Embryonic facial prominence (tissue), 1 donor: Measurements from ENCODE around the gene CLDN9.

ENCODE experiments used
- DNase-seq: peaks from one replicate; pipeline ENCODE4 v3.0.0-alpha.2; 2016; ENCODE audit errors: extremely low spot score

The CLDN9 gene

DNA sequence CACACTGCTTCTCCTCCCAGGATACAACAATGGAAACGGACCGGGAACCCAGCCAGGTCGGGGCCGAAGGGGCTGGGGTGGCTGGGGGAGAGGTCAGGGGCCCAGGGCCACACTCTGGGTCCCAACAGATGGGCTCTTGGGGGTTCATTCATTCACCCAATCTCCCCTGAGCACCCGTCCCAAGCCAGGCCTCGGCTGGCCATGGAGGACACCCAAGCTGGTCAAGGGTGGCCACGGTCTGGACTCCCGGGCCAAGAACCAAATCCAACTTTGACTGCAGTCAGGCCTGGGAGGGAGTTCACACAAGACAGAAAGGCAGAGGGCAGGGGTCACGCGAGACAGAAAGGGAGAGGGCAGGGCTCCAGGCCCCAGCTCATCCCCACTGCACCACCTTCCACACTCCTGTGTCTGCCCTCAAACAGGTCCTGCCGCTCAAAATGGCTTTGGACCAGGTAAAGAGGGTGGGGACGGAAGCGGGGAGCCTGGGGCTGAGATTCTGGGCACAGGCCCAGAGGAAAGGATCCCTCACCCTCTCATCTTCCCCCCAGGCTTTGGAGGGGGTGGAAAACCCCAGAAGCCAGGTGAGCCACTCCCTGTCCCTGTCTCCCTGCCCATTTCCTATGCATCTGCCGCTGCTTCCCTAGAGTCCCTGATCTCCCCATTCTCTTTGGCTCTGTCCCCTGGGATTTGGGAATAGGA lies 20.2 kb upstream of the CLDN9 start:
- DNase-seq, result no peak

DNA sequence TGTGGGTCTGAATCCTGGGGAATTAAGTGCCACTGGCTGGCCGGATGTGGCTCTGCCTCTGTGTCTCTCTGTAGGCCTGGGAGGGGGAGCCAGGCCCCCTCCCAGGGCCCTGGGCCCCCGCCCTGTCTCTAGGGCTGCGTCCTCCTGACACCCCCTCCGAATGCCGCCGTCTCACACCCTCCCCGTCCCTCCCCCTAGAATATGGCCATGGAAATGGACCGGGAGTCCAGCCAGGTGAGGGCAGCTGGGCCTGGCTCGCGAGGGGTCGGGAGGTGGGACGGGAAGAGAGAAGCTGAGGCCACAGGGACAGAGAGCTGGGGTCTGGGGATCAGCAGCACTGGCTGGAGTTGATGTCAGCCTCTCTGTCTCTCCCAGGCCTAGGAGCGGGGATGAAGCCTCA lies 16.4 kb upstream of the CLDN9 start:
- no peak for DNase-seq

DNA sequence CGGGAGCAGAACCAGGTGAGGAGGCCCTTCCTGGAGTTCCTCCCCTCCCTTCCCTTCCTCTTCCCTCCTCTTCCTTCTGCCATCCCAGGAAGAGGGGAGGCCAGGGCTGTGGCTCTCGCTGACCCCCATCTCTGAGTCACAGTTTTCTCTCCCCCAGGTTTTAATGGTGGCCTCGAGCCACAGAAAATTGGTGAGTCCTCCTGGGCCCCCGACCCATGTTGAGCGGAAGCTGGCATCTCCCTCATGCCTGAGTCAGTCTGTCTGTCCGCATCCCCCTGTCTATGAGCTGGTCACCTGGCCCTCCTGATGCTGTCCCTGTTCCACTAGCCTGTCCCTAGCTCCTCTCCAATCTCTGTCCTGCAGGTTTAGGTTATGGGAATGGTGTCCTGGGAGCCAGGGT lies 12.8 kb upstream of the CLDN9 start:
- DNase-seq, result no peak

DNA sequence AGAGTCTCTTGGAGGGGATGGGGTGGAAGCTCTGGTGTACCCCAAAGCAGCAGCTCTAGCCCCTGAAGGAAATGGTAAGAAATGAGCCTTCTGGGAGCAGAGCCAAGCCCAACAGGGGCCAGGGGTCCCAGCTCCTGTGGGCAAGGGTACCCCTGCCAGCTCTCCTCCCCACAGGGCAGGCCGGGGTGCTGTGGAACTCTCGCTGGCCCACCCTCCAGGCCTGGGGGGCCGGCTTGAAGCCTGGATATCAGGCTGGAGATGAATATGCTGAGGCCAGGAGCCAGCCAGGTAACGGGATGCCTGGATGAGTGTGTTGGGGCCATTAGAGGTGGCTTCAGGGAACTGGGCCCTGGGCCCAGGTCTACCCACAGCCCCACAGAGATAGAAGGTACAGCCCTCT lies 12.2 kb upstream of the CLDN9 start:
- DNase-seq, result no peak

DNA sequence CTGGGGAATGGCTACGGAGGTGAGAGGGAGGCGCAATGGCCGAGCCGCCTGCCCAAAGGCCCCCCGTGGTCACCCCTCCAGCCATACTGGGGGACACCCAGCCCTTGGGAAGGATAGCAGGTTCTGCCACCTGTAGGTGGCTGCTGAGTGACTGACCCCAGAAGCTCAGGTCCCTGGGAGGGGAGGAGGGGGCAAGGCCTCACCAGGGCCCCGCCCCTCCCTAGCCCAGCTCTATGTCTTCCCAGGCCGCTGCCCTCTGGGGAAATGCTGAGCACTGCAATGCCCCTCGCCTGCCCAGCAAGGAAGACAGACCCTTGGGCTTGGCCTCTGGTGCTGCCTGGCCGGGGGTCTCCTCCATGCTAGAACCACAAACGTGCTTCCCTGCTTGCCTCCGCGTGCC lies 11.4 kb upstream of the CLDN9 start:
- no peak for DNase-seq

DNA sequence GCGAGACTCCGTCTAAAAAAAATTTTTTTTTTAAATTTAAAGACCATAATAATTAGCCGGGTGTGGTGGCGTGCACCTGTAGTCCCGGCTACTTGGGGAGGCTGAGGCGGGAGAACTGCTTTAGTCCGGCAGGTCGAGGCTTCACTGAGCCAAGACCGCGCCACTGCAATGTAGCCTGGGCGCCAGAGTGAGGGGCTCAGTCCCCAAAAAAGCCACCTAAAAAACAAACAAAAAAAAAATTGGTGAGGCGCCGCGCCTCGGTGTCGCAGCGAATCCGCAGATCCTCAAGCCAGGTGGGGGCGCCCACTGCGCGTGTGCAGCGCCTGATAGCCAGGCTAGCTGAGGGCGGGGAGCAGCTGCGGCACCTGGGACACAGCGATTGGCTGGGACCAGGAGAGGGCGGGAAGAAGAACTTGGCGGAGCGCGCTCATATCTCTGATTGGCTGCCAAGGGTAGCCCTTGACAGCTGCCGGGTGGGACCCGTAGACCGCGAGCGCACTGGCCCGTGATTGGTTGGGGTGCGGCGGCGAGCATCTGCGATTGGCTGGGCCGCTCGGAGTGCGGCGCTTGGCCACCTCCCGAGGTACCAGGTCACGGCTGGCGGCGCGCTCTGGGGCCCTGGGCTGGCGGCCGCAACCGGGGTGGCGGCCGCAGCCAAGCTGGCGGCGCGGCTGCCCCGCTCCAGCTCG lies 9.0 kb upstream of the CLDN9 start:
- DNase-seq, result peak; percentile 90

DNA sequence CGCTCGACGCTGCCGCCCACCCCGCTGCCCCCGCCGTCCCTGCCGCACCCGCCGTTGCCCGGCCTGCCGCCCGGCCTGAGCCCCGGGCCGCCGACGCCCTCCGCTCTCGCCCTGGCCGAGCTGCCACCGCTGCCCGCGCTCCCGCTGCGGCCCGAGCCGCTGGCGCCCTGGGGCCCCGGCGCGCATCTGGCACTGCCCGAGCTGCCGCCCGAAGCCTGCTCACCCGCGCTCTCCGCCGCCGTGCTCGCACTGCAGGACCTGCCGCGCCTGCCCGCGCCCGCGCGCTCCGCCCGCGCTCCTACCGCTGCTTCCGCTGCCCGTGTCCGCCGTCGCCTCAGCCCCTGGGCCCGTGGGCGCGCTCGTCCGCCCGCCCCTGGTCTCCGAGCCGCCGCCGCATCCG lies 8.4 kb upstream of the CLDN9 start:
- no peak for DNase-seq

DNA sequence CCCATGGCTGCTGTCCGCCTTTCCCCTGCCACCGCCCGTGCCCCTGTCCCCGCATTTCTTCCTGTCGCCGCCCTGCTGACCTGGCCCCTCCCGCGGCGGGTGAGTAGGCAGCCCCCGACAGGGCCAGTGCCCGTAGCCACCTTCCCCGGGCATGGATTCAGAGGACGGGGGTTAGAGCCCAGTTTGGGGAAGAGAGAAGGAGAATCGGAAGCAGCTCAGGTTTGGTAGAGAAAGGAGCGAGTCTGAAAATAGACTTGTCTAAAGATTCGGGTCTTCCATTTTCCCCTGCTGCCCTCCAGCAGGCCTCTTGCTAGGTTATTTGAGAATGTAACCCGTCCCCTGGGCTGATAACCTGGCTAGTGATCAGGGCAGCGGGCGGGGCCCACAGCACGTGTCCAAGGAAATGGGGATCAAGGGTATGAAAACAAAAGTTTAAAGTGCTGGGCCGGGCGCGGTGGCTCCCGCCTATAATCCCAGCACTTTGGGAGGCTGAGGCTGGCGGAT lies 7.9 kb upstream of the CLDN9 start:
- no peak for DNase-seq

DNA sequence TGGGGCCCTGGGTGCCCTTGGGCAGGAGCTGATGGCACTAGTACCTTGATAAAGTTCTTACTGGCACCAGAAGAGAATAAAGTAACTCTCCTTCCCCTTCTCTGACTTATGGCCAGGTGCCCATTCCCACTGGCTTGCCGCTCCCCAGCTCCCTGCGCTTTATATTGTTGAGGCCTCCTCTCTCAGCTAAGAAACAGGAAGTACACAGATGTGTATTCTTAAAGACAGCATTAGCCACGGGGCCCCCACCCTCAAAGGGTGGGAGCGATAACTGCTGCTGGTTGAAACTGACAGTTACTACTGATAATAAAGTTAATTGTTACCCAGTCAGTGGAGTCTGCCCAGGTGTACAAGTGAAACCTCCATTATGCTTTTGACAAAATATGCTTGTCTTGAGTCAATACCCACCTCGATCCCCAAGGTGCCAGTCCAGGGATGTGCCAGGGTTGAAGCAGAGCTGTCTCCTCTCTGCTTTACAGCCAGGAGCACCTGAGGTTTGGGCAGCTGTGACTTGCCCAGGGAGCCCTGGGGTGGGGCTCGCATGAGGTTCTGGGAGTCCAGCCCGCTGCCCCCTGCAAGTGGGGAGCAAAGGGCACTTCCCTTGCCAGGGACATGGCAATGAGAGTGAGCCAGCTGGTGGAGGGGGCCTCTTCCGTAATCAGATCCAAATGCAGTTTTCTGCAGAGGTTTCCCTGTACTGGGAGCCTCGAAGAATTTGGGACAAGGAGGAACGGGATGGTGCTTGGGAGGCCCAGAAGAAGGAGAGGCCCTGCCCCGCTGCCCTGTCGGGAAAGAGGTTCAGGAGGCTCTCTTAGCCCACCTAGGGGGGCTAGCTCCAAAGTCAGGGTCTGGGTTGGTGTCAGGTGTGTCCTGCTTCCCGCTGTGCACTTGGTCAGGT lies 5.4 kb upstream of the CLDN9 start:
- DNase-seq, result no peak

DNA sequence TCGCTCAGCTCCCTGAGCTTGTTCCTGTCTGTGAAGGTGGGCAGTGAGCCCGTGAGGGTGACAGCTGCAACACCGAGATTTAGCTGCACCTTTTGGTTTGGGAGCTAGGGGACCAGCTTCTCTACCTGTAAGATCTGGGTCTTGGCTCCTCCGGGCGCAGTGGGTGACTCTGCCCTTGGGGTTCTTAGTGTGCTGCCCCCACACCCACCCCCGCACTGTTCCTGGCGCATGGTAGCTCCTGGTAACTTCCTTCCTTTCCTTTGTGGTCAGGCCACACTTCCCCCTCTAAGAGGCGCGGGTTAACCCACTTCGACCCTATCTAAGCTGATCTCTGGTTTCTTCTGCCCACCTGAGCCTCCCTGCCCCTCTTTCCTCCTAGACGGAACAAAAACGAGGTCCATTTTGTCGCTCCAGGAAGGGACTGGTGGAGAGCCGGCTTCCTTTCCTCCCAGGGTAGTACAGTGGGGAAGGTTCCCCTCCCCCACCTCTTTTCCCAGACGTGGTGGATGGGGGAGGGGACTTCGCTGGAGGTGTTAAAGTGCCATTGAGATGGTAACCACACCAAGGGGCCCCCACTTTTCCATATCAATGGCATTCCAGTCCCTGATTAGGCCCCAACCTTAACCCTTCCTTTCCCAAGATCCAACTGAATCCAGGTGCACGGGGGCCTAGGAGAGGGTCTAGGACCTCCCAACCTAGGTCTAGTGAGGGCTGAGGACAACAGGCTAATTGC lies 4.6 kb upstream of the CLDN9 start:
- DNase-seq, result no peak

DNA sequence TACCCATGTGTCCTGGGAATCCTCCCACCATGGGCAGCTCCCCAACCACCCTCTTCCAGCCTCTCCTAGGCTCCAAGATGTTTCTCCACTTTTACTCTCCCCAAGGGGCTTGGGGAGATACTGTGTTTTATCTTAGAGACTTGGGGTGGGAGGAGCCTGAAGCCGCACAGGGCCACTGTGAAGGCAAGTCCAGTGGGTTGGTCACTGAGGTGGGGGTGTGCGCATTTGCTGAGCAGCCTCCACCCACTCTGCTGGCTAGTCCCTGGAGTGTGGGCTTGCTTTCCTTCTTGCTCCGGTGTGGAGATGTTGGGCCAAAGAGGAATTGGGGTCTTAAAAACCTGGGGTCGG lies 4.1 kb upstream of the CLDN9 start:
- no peak for DNase-seq

DNA sequence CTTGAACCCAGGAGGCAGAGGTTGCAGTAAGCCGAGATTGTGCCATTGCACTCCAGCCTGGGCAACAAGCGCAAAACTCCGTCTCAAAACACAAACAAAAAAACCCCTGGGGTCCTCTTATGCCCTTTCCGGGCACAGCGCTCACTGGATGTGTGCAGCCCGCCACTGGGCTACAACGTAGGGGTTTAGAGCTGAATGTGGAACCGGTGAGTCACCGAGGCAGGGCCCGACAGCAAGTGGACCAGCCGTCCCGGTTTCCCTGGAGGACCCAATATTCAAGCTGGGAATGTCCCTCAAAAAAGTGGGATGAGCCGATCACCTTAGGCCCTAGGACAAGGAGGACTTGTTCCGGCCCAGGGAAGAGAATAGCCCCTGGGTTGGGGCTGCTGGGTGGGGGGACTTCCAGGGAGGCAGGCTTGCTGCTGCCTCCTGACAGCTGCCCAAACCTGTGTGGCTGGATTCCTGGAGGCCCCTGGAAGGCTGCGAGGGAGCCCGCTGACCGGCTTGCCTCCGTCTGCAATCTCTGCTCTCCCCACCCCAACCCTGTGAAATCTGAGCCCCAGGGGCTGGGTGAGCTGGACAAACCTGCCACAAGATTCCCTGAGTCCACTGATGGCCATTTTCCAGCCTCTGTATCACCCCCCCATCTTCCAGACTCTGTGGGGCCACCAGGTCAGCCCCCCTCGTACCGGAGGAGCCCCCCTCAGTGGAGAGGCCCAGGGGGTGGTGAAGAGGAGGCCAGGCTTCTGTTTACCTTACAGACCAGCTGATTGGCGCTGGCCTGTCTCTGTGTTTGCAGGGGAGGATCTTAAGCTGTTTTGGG lies 2.9 kb upstream of the CLDN9 start:
- DNase-seq, result no peak

DNA sequence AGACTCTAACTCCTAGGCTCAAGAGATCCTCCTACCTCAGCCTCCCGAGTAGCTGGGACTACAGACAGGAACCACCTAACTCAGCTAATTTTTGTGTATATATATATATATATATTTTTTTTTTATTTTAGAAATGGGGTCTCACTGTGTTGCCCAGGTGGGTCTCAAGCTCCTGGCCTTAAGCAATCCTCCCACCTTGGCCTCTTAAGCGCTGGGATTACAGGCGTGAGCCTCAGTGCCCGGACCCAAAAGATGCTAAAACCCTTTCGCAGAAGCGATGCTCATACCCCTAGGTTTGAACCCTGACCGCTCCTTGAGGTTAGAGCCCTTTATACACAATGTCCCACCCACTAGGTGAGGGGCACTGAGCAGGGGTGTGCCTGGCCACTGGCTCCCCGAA lies 2.2 kb upstream of the CLDN9 start:
- no peak for DNase-seq

DNA sequence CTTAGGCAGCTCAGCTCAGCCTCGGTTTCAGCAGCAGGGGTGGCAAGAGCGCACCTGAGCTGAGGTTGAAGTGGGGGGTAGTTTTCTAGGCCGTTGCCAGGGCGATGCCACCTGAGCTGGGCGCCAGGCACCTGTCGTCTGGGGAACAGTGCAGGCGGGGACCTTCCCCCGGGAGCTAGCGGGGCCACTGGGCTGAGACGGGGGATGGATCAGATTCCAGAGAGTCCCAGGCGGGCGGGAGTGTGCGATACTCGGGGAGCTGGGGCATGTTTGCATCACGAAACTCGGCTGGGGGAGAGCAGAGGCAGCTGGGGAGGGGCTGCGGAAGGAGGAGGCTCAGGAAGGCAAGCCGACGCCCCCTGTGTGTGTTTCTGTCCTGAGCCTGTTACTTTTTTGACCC lies 477 bp upstream of the CLDN9 start:
- no peak for DNase-seq

DNA sequence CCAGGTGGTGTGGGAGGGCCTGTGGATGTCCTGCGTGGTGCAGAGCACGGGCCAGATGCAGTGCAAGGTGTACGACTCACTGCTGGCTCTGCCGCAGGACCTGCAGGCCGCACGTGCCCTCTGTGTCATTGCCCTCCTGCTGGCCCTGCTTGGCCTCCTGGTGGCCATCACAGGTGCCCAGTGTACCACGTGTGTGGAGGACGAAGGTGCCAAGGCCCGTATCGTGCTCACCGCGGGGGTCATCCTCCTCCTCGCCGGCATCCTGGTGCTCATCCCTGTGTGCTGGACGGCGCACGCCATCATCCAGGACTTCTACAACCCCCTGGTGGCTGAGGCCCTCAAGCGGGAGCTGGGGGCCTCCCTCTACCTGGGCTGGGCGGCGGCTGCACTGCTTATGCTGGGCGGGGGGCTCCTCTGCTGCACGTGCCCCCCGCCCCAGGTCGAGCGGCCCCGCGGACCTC lies 798 bp downstream of the CLDN9 start:
- DNase-seq, result no peak

DNA sequence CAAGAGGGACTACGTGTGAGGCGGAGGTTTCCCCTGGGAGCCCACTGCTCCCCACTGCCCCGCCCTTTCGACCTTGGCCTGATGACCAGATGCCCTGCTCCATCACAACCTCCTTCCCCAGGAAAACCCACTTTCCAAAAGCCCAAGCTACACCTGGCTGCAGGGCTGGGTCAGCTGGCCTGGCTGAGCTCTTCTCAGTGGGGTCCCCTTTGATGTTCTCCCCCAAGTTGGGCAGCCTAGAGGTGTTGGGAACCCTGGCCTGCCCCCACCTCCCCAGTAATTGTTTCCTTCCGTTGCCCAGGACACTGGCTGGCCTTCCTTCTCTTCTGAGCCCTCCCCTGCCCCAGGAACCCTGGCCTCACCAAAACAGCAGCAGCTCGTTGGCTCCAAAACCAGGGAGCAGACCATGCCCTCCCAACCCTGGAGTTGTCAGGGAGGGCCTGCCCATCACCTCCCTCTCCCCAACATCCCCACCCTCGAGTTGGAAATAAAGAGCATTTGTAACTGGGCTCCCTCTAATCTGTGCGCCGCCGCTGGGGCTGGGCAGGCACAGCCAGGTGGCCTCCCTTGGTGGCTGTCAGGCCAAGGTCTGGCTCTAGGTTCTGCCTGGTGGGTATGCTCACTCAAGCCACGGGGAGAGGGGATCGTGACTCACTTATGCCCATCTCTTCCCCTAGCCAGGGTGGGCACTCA lies 1.4 kb downstream of the CLDN9 start:
- DNase-seq, result no peak

DNA sequence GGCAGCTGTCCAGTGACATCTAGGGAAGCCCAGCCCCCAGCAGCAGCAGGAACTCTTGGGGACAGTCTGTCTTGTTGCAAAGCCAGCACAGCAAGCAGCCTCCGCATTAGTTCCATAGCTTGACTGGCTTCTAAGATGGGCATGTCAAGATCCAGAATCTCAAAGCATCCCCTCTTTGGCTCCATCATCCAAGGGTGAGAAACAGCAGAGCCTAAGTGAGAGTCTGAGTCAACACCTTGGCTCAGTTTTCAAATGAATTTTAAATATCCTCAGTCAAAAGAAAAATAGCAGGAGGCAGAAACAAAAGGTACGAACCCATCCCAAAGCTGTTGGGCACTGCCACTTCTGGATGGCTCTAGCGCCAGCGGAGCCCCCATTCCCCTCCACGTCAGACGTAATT lies 2.2 kb downstream of the CLDN9 start:
- DNase-seq, result no peak

DNA sequence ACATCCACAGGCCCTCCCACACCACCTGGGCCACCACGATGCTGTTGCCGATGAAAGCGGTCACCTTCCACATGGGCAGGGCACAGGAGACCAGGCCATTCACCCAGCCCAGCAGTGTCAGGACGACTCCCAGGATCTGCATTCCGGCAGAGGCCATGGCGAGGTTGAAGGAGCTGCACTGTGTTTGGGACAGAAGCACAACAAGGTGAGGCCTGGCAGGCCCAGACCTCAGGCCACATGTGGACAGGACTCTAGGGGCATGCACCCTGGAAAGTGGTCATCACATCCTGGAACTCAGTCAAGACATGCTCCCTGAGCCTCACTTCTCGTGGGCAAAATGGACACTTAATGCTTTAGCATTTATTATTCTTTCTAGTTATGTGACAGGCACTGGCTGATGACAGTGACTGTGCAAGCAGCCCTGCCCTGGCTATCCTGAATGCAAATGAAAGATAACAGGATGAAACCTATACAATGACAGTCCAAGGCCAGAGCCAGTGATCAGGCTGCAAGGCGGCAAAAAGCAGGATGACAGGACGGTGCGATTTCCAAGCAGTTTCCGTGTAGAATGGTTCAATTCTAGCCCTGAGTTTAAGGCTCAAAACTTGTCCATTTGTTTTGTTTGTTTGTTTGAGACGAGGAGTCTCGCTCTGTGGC lies 3.3 kb downstream of the CLDN9 start:
- no peak for DNase-seq

DNA sequence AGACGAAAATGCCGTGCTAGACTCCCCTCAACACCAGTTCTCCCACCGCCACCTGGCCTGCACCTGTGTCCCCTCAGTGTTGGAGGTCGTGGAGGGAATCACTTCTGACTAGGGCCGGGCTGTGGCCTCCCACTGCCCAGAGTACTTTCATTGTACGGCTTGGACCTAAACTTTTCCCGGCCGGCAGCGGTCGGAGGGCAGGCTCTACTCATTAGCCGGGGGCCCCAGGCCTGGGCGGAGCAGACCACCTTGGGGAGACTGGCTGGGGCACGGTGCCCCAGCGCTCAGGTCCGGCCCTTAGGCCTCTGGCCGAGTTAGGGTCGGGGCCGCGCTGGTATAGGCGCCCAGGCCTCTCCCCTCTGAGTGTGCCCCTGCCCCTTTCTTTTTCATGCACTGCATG lies 4.6 kb downstream of the CLDN9 start:
- DNase-seq, result no peak
